HG03442 (cell line): ENCODE measurements around the gene IGSF11.

ENCODE experiments used
- ATAC-seq: cut with Tn5 transposase; IDR thresholded peaks from one replicate; pipeline ENCODE4 v1.9.1; 2021; ENCODE audit warnings: mild to moderate bottlenecking, moderate library complexity; ENCODE audit not compliant: unreplicated experiment

Gene IGSF11

GRCh38 chr3:118955914-118956556 is 78.6 kb downstream of the IGSF11 start:
- no peak for ATAC-seq

GRCh38 chr3:118951089-118951488 is 83.6 kb downstream of the IGSF11 start:
- no peak for ATAC-seq

- ATAC-seq: no peak
These were observed 85.4 kb downstream of the IGSF11 start for GRCh38 chr3:118949113-118949760.

DNA sequence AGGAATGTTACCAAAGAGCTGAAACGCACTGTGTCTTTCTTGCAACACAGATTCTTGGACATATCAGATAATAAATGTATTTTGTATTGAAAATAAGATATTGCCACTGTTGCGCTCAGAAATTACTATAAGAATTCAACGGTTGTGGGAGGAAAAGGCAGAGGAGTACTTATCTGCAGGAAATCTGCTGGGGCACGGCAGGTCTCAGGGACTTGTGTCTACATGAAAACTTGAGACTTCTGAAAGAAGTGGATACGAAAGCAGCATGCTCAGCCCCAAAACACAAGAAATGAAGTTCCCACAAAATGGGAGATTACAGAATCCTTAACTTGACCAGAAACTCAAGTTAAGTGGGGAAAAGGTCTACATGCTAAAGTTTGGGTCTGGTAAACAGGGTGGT is 86.5 kb downstream of the IGSF11 start:
- no peak for ATAC-seq

DNA sequence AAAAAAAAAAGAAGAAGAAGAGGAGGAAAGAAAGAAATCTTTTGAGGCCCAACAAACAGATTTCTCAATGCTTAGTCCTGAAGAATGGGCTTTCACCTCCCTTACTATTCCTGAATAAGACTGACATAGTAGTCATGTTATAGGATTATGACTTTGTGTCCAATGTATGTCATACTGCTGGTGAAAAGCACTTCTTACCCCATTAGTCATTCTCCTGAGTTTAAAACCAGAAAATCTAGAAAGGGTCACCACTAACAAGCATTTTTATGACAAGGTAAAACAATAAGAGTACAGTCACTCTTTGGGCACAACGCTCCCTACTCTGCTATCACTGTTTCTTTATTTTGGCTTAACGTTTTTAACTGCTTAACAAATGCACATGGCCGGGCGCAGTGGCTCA is 88.2 kb downstream of the IGSF11 start:
- ATAC-seq: no peak

DNA sequence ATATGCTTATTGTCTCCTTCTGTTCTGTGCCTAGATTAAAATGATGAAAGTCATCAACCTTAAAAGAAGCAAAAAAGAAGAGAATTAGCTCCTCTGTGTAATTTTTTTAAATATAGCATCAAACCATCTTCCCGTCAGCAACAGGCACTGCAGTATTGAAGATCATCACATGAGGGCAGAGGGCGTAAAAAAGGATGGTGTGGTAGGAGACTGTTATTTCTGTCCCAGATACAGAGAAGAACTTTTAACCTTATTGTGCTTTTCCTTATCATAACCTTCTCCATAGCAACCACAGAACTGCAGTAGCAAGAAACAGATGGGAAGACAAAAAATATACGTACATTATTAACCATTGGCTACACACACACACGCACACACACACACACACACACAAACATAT is 88.8 kb downstream of the IGSF11 start:
- no peak for ATAC-seq

DNA sequence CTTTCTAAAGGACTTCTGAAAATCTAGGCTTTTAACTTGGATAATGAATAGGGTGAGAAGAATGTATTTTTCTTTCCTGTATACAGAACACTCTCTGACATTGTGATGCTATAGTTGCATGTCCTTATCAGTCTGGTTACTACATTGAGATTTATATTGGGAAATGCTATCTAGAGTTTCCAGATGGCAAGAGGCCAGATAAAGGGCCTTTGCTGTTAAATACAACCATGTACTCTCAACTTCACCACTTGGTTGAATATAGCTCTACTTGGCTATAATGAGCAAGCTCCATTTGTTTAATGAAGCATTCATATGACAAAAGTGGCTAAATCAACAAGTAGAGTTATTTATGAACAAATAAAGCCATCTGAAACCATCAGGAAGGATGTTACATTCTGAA is 91.0 kb downstream of the IGSF11 start:
- no peak for ATAC-seq

DNA sequence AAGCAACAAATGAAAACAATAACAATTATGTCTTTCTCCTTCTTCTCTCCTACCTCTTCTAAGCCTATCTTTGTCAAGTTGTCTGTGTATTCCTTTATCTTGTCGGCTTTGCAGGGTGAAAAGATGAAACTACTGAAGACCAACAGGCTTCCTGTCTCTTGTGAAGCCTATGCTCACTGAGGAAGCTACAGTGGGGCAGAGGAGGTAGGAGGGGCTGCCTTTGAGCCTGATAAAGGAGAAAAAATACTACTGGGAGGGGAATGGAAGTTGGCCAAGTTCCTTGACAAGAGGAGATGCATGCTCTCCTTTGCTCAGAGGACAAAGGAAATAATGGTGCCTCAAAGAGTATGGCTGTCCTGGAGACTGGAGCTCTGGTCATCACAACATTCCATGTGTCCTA is 92.0 kb downstream of the IGSF11 start:
- ATAC-seq: no peak

- no peak for ATAC-seq
These were observed 92.5 kb downstream of the IGSF11 start for GRCh38 chr3:118942195-118942594.

GRCh38 chr3:118941236-118941635 is 93.4 kb downstream of the IGSF11 start:
- no peak for ATAC-seq

DNA sequence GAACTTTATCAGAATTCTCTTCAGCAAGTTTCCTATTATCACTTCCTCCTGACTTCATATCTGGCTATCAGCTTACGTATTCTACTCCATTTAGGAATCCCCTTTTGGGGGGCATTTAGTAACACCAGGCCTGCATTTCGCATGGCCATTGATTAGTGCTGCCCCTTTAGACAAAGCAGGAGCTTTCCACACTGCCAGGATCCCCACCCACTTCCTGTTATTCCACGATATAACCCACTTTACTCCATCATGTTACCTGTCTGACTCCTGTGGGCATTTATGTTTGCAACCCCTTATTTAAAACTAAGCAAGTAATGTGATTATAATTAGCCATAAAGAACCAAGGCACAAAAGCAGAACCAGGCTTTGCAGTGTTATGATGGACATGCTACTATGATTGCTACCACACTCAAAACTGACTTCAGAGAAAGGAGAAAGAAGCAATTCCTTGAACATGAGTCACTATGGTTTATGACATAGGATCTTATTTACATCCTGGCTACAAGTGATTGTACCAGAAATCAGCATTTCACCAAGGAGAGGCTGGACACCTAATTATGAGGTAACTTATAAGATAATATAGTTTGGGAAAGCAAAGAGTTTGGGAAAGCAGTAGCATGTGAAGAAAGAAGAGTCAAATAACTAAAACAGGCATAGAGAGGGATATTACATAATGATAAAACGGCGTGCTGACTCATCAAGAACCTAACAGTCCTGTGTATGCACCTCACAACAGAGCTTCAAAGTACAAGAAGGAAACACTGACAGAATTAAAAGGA is 96.3 kb downstream of the IGSF11 start:
- ATAC-seq: no peak

GRCh38 chr3:118936811-118937210 is 97.8 kb downstream of the IGSF11 start:
- no peak for ATAC-seq

GRCh38 chr3:118932822-118933558 is 101.7 kb downstream of the IGSF11 start:
- no peak for ATAC-seq

DNA sequence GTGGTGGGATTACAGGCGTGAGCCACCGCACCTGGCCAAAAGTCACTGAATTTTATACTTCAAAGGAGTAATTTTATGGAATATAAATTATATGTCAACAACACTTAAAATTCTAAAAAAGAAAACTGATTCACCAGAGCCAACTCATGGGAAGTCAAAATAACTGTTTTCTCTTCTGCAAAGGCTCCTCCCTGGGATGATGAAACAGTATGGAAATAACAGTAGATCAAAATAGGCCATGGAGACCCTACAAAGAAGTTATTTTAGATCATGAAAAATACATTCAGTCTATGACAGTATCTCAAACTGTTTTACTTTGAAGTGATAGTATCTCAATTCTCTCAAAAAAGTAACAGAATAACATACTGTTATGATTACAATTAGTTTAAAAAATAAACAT is 102.7 kb downstream of the IGSF11 start:
- no peak for ATAC-seq

- ATAC-seq: no peak
These were observed 107.2 kb downstream of the IGSF11 start for GRCh38 chr3:118927449-118927848.

DNA sequence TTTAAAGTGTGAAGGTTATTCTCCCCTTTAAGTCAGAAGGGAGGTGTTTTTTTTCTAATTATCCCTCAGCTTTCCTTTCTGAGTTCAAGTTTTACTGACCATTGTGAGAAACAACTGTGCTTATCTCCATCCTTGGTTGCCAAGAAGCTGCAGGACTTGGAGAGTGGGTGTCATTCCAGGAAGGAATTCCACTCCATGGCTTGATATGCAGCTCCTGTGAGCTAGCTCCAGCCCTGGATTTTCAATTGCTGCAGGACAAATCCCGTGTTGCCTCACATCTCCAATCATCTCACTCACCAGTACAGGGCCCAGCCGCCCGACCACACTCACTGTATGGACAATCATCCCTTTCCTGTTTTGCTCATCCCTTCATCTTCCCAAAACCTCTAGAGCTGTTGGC is 122.5 kb downstream of the IGSF11 start:
- no peak for ATAC-seq

DNA sequence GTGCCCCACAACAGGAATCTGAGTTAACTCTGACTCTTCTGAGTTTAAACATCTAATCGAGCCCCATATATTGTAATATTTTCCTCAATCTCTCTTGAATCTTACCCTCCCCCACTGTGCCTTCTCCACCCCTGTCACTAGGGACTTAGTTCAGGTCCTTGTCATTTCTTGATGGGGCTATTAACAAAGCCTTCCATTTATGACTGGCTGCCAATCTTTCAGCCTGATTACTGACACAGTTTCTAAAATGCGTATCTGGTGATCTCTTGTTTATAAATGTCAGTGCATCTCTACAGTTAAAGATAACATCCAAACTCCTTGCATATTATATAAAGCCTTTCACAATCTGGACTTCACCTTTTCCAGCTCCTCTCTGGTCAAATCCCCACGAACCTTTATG is 124.3 kb downstream of the IGSF11 start:
- no peak for ATAC-seq

GRCh38 chr3:118909763-118910162 is 124.9 kb downstream of the IGSF11 start:
- ATAC-seq: no peak

DNA sequence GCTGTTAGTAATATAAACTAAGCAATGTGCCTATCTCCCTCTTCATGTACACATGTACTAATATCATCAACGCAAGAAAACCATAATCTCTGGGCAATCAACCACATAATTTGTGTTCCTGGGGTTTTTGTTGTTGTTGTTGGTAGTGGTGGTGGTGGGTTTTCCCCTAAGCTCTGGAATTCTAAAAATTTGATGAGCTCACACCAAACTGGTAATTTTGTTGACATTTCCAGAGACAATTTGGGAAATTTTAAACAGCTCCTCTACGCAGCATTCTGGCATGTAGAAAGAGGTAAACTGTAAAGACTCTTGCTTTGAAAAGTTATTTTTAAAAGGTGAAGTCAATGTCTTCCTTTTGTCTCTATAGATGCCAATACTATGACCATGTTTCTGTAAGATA is 126.7 kb downstream of the IGSF11 start:
- ATAC-seq: no peak

DNA sequence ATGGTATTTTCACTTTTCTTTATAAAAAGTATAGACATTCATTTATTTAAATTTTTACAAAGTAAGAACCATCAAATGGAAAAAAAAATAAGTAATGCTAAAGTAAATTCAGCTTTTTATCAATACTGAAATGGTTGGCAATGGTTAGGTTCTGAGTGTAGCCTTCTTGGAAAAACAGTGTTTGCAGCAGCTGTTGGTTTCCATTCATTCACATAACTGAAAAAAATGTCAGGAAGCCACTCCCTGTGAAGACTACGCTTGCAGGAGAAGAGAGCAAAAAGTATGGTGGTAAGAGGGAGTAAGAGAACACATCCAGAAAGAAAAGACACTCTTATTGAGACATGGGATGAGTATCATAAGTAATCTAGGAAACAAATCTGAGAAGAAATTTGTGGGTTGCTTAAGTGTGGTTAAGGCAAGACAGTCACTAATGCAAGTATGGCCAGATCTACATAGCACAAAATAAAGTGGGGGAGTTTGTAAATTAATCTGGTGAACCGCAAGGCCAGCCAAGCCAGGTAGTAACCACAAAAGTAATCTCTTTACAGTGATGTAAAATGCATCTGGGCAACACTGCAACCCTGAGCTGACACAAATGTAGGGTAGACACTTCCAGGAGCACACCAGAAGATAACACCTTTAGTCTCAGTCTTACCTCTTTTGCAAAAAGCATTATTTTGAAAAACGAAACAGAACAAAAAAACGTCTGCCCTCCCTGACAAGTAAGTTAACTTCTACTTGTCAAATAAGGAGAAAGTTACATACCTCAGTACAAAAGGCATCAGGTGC is 133.7 kb downstream of the IGSF11 start:
- no peak for ATAC-seq

DNA sequence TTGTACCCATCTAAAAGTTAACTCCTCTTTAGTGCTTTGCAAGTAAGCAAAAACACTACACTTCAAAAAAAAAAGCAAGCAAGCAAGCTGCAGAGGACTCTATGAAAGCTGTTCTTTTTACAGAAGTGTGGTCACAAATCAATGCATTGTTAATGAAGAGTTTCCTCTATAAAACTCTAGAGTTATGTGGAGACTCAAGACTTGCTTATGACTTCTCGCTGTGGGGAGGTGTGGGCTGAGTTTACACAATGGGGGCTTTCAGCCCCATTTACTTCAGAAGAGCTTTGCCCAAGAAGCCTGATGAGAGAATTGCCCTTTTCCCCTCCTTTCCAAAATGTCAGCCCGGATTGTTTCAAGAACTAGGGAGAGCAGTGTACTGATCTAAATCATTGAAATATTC is 144.4 kb downstream of the IGSF11 start:
- no peak for ATAC-seq
